H1 (cell line): ENCODE measurements around the gene LRRC28. TPM values are rescaled to one million over a fixed set of nuclear protein-coding genes. Genes with fewer than 3 reads are reported as not detected.

Source experiments
- CTCF ChIA-PET: fragments of 300-600 bp; sonication (Branson Sonifier 250); formaldehyde crosslinking; loops from one replicate; lab custom pipeline; 2021; ENCODE audit not compliant: partially characterized antibody; lab: Charles Lee
- POLR2A ChIA-PET: fragments of 300-600 bp; sonication (Branson Sonifier 250); formaldehyde crosslinking; loops from one replicate; lab custom pipeline; 2021; ENCODE audit warnings: inconsistent platforms; ENCODE audit not compliant: partially characterized antibody; lab: Charles Lee
- DNase-seq, 2 experiments: peaks; one replicate each; pipeline versions ENCODE4 v3.0.0 to v3.0.0-alpha.2; 2010 to 2022; ENCODE audit warnings: low spot score in 2 of 2, low read depth in 1 of 2, mixed read lengths in 1 of 2
- FAIRE-seq: peaks from 2 replicates; lab custom pipeline; 2011; peaks lifted over from hg19 to GRCh38; lab: Jason Lieb, UNC
- H2AFZ ChIP-seq: 2 replicates; pipeline ENCODE4 v1.8.1; 2012; ENCODE audit warnings: low read length, inconsistent platforms
- H2AK5ac ChIP-seq: 2 replicates; pipeline ENCODE4 v1.6.1; 2013; ENCODE audit warnings: low read depth, low read length
- H2BK120ac ChIP-seq: replicated peaks from 2 replicates; pipeline ENCODE3; 2013; ENCODE audit warnings: low read depth, low read length, inconsistent platforms
- H2BK12ac ChIP-seq: 2 replicates; pipeline ENCODE4 v1.6.1; 2013; ENCODE audit warnings: low read depth, low read length
- H2BK15ac ChIP-seq: 2 replicates; pipeline ENCODE4 v1.6.1; 2013; ENCODE audit warnings: low read length
- H2BK20ac ChIP-seq: 2 replicates; pipeline ENCODE4 v1.6.1; 2013; ENCODE audit warnings: low read length
- H2BK5ac ChIP-seq: 2 replicates; pipeline ENCODE4 v1.6.1; 2013; ENCODE audit warnings: low read depth, low read length
- H3K14ac ChIP-seq: 2 replicates; pipeline ENCODE4 v1.6.1; 2013; ENCODE audit warnings: inconsistent platforms; ENCODE audit not compliant: insufficient read length
- H3K18ac ChIP-seq: 2 replicates; pipeline ENCODE4 v1.6.1; 2013; ENCODE audit warnings: low read length; ENCODE audit errors: extremely low read depth
- H3K23ac ChIP-seq: 2 replicates; pipeline ENCODE4 v1.6.1; 2013; ENCODE audit warnings: inconsistent platforms; ENCODE audit not compliant: insufficient read length
- H3K23me2 ChIP-seq: 2 replicates; pipeline ENCODE4 v1.6.1; 2013; ENCODE audit warnings: low read depth, low read length
- H3K27ac ChIP-seq: 2 replicates; pipeline ENCODE4 v1.6.1; 2011; ENCODE audit warnings: low read depth, low read length, inconsistent platforms
- H3K27me3 ChIP-seq, 4 experiments: replicated peaks in 1 of 4; 1 replicate in 1 of 4; 2 replicates in 3 of 4; pipeline versions ENCODE4 v1.6.1 to v1.8.1; 2011 to 2013; ENCODE audit warnings: low read length in 3 of 4, mild to moderate bottlenecking in 3 of 4, inconsistent platforms in 2 of 4, mixed read lengths in 2 of 4, moderate library complexity in 1 of 4; ENCODE audit not compliant: control insufficient read depth in 3 of 4, insufficient read depth in 3 of 4; ENCODE audit errors: extremely low read depth in 1 of 4
- H3K36me3 ChIP-seq, 4 experiments: 2 replicates each; pipeline versions ENCODE4 v1.6.1 to v1.8.1; 2011 to 2013; ENCODE audit warnings: mild to moderate bottlenecking in 4 of 4, low read length in 3 of 4, moderate library complexity in 2 of 4, control low read depth in 1 of 4, inconsistent platforms in 1 of 4; ENCODE audit not compliant: insufficient read depth in 4 of 4, control insufficient read depth in 2 of 4
- H3K4ac ChIP-seq: replicated peaks from 2 replicates; pipeline ENCODE3; 2013; ENCODE audit warnings: low read length, low read depth, mixed read lengths, inconsistent platforms; ENCODE audit not compliant: insufficient read length
- H3K4me1 ChIP-seq, 4 experiments: replicated peaks in 1 of 4; 1 replicate in 1 of 4; 2 replicates in 3 of 4; pipeline versions ENCODE4 v1.6.1 to v1.8.1; 2011 to 2013; ENCODE audit warnings: low read length in 3 of 4, inconsistent platforms in 2 of 4, mixed read lengths in 1 of 4; ENCODE audit not compliant: insufficient read depth in 4 of 4, control insufficient read depth in 3 of 4
- H3K4me2 ChIP-seq, 2 experiments: 2 replicates each; pipeline versions ENCODE4 v1.6.1 to v1.8.1; 2011 to 2013; ENCODE audit warnings: low read depth in 2 of 2, low read length in 2 of 2, control low read depth in 1 of 2, inconsistent platforms in 1 of 2, mild to moderate bottlenecking in 1 of 2; ENCODE audit not compliant: insufficient read depth in 1 of 2
- H3K4me3 ChIP-seq, 4 experiments: fragments of 200-600, 300-600 bp in 1 of 4; sonication (generic), shearing (Covaris generic), sonication (Bioruptor Twin) in 1 of 4; 2 replicates each; pipeline versions ENCODE4 v1.5.1 to v1.8.1; 2011 to 2016; ENCODE audit warnings: low read length in 4 of 4, low read depth in 3 of 4, control low read depth in 2 of 4, inconsistent platforms in 2 of 4, mild to moderate bottlenecking in 2 of 4, mixed read lengths in 1 of 4, moderate library complexity in 1 of 4; ENCODE audit not compliant: insufficient read depth in 2 of 4; ENCODE audit errors: extremely low read depth in 1 of 4
- H3K56ac ChIP-seq: replicated peaks from 2 replicates; pipeline ENCODE3; 2013; ENCODE audit warnings: low read depth, mild to moderate bottlenecking, mixed read lengths, low read length, inconsistent platforms; ENCODE audit not compliant: insufficient read length
- H3K79me1 ChIP-seq: 2 replicates; pipeline ENCODE4 v1.6.1; 2013; ENCODE audit warnings: low read depth, low read length, control low read depth
- H3K79me2 ChIP-seq, 2 experiments: 2 replicates each; pipeline versions ENCODE4 v1.6.1 to v1.8.1; 2012 to 2013; ENCODE audit warnings: low read length in 2 of 2, mild to moderate bottlenecking in 2 of 2, inconsistent platforms in 1 of 2; ENCODE audit not compliant: insufficient read depth in 2 of 2, control insufficient read depth in 1 of 2
- H3K9ac ChIP-seq, 4 experiments: replicated peaks in 1 of 4; 1 replicate in 1 of 4; 2 replicates in 3 of 4; pipeline versions ENCODE4 v1.6.1 to v1.8.1; 2011 to 2013; ENCODE audit warnings: low read depth in 3 of 4, low read length in 3 of 4, control low read depth in 2 of 4, mild to moderate bottlenecking in 2 of 4, moderate library complexity in 2 of 4, inconsistent platforms in 1 of 4; ENCODE audit errors: extremely low read depth in 1 of 4
- H3K9me3 ChIP-seq, 2 experiments: 2 replicates each; pipeline versions ENCODE4 v1.6.1 to v1.8.1; 2012 to 2013; ENCODE audit warnings: mild to moderate bottlenecking in 2 of 2, moderate library complexity in 2 of 2, control low read depth in 1 of 2, inconsistent platforms in 1 of 2, low read depth in 1 of 2, low read length in 1 of 2, mixed read lengths in 1 of 2; ENCODE audit not compliant: insufficient read depth in 2 of 2
- H4K20me1 ChIP-seq, 2 experiments: replicated peaks in 1 of 2; 2 replicates each; pipeline versions ENCODE3 to v1.8.1; 2011 to 2013; ENCODE audit warnings: inconsistent platforms in 2 of 2, low read length in 2 of 2, mild to moderate bottlenecking in 1 of 2; ENCODE audit not compliant: insufficient read depth in 2 of 2, control insufficient read depth in 1 of 2
- H4K5ac ChIP-seq: 2 replicates; pipeline ENCODE4 v1.6.1; 2013; ENCODE audit warnings: low read length, low read depth, mixed read lengths, inconsistent platforms; ENCODE audit not compliant: insufficient read length
- H4K8ac ChIP-seq: 2 replicates; pipeline ENCODE4 v1.8.0; 2013; ENCODE audit warnings: mild to moderate bottlenecking, moderate library complexity, low read length, inconsistent platforms; ENCODE audit not compliant: insufficient read depth; ENCODE audit errors: extremely low read depth
- H4K91ac ChIP-seq: replicated peaks from 2 replicates; pipeline ENCODE3; 2013; ENCODE audit warnings: low read length, mixed read lengths, inconsistent platforms; ENCODE audit not compliant: insufficient read length
- NRF1 ChIP-seq: IDR thresholded peaks from 2 replicates; pipeline ENCODE4 v1.6.1; 2011; ENCODE audit warnings: mild to moderate bottlenecking, low read depth, low read length, improper control_type of control experiment
- WGBS, 2 experiments: shearing (Covaris generic) in 1 of 2; methylation state at CpG; one replicate each; pipeline versions ENCODE4 v1.1.6 to v1.1.7; 2013 to 2015; ENCODE audit warnings: low lambda C conversion rate in 2 of 2, mixed read lengths in 2 of 2, inconsistent platforms in 1 of 2, low coverage in 1 of 2, missing lambda C conversion rate in 1 of 2; ENCODE audit not compliant: insufficient replicate concordance in 2 of 2, insufficient coverage in 1 of 2, insufficient read length in 1 of 2; ENCODE audit errors: extremely low coverage in 1 of 2, missing lambda C conversion rate in 1 of 2; 5-methylcytosine and 5-hydroxymethylcytosine counted together
- polyA plus RNA-seq, 7 experiments: library from polyadenylated mRNA; depleted of rRNA in 3 of 7; stranded (reverse) in 5 of 7; unstranded in 2 of 7; fragments of >200 nt in 5 of 7; fragments of 200-250 nt in 2 of 7; gene quantifications; 1 replicate in 5 of 7; 2 replicates in 1 of 7; 4 replicates in 1 of 7; pipeline versions ENCODE4 v1.2.1 to v1.2.3, GENCODE V29; 2011 to 2013; ENCODE audit warnings: missing spikeins in 2 of 7, mixed read lengths in 2 of 7
- total RNA-seq: library from RNA; stranded (reverse); fragmentation: NEBNext Ultra II Directional; extraction: Animal tissue kit (Norgen Biotek cat#: 25700); gene quantifications from 2 replicates; pipeline ENCODE4 v1.2.1, GENCODE V29; 2021

LRRC28 gene
- total and polyA plus RNA-seq, 2 of the 8 experiments (the other 6 are each of a cell fraction or from before 2014, with no cell fraction given) = 20.2 to 23.3 TPM

DNA sequence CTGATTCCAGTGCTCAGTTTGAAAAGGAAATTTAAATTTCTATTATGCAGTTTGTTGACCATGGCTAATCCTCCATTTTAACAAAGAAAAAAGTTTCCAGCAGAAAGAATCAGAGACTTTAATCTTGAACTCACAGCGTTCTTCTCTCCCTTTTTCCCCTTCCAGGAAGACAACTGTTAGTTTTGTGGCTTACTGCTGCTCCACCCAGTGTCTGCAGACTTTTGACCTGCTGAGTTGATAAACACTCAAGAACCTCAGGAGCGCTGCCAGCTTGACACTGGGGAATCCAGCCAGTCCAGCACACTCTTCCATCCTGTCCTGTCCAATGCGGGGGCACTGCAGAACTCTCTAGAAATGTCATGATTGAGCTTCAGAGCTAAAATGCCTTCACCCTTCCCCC is 134.6 kb downstream of the LRRC28 start:
- Histone ChIP-seq H2BK20ac (no peak overlapping the region), H3K27me3 (no peaks in the 10 kb centered on the region), H2BK15ac (no peak overlapping the region), H3K4ac (no peak overlapping the region), H3K9me3 (peaks cover 3 to 6% of the 10 kb centered on the region in 2 experiments; a peak in 2 of 4 replicates), H3K27ac (no peak overlapping the region), H3K56ac (no peak overlapping the region), H2BK5ac (no peak overlapping the region), H3K23ac (no peak overlapping the region), H4K8ac (no peak overlapping the region), H3K79me1 (no peaks in the 10 kb centered on the region), H3K4me1 (peaks cover 0 to 3% (median under 1%) of the 10 kb centered on the region in 4 experiments; a peak in 4 of 7 replicates), H2BK120ac (no peak overlapping the region), H2AFZ (no peak overlapping the region), H4K20me1 (no peaks in the 10 kb centered on the region), H4K5ac (no peak overlapping the region), H3K23me2 (no peaks in the 10 kb centered on the region), H3K36me3 (no peaks in the 10 kb centered on the region), H3K14ac (no peak overlapping the region), H3K18ac (no peak overlapping the region), H4K91ac (no peak overlapping the region), H2AK5ac (no peak overlapping the region), H3K79me2 (no peaks in the 10 kb centered on the region), H3K9ac (no peak overlapping the region), H3K4me2 (no peak overlapping the region), H3K4me3 (no peak overlapping the region), H2BK12ac (no peak overlapping the region)
- ChIA-PET POLR2A (no interaction called here), CTCF (interaction anchor here (1.3 to 1.9 kb wide), 5 partner anchors 39 to 318 kb away, joined by 3 to 10 read pairs (median 3); no protein-coding TSS in a partner anchor)
- TF ChIP-seq NRF1 = no peak
- WGBS, 2 experiments = 93% methylated on average over 3 of the region's 3 CpGs; no CpG with 5 or more reads in 1 of the 2 experiments
- DNase-seq (no peak), FAIRE-seq (no peak)
